SK-N-SH treated with all-trans-retinoic acid at 6 μM for 48 hours (cell line): ENCODE data around the gene CLDN2.

Experiments used
- ARNTL ChIP-seq: fragments of 450-650 bp; formaldehyde crosslinking; IDR thresholded peaks from 2 replicates; pipeline ENCODE4 v1.5.0; 2020; ENCODE audit warnings: low read depth, mild to moderate bottlenecking, moderate library complexity, borderline replicate concordance
- GLIS3 ChIP-seq: fragments of 250-450 bp; sonication (Bioruptor Pico); IDR thresholded peaks from 2 replicates; pipeline ENCODE4 v1.5.0; 2020; ENCODE audit warnings: mild to moderate bottlenecking, moderate library complexity
- TF ChIP-seq, protein P1 (sequence below): fragments of 250-450 bp; sonication (Bioruptor Pico); IDR thresholded peaks from 2 replicates; pipeline ENCODE4 v1.8.0; 2021; ENCODE audit warnings: low read depth, mild to moderate bottlenecking, moderate library complexity, borderline replicate concordance

DNA sequence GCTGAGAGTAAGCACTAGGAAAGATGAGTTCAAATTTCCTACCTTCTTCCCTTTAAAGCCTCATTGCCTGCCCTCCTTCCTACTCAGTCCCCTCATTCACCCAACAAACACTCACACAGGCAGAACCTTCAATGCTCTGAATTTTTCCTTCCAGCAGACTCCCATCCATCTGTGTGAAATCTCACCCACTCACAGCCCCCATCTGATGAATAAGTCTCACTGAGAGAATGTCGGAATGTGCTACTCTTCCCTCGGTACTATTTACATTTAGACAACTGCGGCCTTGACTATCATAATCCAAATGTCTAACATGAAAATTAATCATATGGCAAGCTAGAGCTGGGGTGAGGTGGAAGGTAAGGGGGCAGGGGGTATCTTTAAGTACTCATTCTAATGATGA is 19.4 kb downstream of the CLDN2 start:
- TF ChIP-seq, protein P1, sequence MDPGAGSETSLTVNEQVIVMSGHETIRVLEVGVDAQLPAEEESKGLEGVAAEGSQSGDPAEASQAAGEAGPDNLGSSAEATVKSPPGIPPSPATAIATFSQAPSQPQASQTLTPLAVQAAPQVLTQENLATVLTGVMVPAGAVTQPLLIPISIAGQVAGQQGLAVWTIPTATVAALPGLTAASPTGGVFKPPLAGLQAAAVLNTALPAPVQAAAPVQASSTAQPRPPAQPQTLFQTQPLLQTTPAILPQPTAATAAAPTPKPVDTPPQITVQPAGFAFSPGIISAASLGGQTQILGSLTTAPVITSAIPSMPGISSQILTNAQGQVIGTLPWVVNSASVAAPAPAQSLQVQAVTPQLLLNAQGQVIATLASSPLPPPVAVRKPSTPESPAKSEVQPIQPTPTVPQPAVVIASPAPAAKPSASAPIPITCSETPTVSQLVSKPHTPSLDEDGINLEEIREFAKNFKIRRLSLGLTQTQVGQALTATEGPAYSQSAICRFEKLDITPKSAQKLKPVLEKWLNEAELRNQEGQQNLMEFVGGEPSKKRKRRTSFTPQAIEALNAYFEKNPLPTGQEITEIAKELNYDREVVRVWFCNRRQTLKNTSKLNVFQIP, result no peak
- TF ChIP-seq ARNTL (CRISPR knock-in tag) (no peak), GLIS3 (no peak)
